Measurements from ENCODE around the gene TRIO.

DNA sequence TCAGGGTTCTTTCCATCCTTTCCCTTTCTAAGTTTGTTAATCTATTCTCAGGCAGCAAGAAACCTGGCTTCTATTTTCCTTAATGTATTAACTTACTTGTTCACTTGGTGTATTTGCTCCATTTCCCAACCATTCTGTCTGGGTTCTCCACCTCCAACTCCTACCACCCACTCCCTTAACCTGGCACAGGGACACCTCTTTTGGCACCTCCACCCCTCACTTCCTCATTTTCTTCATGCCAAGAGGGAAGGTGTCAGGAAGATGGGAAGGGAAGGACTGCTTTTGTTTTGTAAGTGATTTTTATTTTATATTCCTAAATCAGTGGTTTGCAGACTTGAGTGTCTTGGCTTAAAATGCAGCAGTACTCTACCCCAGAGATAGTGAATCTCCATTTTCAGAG is 166.1 kb downstream of the TRIO start:
- no peak for TF ChIP-seq ZFP30 (CRISPR knock-in tag; IDR thresholded peaks at IDR 0.05)
- TF ChIP-seq, protein P1, sequence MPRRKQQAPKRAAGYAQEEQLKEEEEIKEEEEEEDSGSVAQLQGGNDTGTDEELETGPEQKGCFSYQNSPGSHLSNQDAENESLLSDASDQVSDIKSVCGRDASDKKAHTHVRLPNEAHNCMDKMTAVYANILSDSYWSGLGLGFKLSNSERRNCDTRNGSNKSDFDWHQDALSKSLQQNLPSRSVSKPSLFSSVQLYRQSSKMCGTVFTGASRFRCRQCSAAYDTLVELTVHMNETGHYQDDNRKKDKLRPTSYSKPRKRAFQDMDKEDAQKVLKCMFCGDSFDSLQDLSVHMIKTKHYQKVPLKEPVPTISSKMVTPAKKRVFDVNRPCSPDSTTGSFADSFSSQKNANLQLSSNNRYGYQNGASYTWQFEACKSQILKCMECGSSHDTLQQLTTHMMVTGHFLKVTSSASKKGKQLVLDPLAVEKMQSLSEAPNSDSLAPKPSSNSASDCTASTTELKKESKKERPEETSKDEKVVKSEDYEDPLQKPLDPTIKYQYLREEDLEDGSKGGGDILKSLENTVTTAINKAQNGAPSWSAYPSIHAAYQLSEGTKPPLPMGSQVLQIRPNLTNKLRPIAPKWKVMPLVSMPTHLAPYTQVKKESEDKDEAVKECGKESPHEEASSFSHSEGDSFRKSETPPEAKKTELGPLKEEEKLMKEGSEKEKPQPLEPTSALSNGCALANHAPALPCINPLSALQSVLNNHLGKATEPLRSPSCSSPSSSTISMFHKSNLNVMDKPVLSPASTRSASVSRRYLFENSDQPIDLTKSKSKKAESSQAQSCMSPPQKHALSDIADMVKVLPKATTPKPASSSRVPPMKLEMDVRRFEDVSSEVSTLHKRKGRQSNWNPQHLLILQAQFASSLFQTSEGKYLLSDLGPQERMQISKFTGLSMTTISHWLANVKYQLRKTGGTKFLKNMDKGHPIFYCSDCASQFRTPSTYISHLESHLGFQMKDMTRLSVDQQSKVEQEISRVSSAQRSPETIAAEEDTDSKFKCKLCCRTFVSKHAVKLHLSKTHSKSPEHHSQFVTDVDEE (CRISPR knock-in tag; IDR thresholded peaks at IDR 0.05): no peak
- TF ChIP-seq ZFP3 (CRISPR knock-in tag; IDR thresholded peaks at IDR 0.05): no peak
- TF ChIP-seq, protein P2, sequence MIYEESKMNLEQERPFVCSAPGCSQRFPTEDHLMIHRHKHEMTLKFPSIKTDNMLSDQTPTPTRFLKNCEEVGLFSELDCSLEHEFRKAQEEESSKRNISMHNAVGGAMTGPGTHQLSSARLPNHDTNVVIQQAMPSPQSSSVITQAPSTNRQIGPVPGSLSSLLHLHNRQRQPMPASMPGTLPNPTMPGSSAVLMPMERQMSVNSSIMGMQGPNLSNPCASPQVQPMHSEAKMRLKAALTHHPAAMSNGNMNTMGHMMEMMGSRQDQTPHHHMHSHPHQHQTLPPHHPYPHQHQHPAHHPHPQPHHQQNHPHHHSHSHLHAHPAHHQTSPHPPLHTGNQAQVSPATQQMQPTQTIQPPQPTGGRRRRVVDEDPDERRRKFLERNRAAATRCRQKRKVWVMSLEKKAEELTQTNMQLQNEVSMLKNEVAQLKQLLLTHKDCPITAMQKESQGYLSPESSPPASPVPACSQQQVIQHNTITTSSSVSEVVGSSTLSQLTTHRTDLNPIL (CRISPR knock-in tag; IDR thresholded peaks at IDR 0.05; ENCODE audit: low read depth): no peak
- TF ChIP-seq, protein P3, sequence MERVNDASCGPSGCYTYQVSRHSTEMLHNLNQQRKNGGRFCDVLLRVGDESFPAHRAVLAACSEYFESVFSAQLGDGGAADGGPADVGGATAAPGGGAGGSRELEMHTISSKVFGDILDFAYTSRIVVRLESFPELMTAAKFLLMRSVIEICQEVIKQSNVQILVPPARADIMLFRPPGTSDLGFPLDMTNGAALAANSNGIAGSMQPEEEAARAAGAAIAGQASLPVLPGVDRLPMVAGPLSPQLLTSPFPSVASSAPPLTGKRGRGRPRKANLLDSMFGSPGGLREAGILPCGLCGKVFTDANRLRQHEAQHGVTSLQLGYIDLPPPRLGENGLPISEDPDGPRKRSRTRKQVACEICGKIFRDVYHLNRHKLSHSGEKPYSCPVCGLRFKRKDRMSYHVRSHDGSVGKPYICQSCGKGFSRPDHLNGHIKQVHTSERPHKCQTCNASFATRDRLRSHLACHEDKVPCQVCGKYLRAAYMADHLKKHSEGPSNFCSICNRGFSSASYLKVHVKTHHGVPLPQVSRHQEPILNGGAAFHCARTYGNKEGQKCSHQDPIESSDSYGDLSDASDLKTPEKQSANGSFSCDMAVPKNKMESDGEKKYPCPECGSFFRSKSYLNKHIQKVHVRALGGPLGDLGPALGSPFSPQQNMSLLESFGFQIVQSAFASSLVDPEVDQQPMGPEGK (CRISPR knock-in tag; IDR thresholded peaks at IDR 0.05; ENCODE audit: borderline replicate concordance): no peak
- TF ChIP-seq CSDC2 (CRISPR knock-in tag; IDR thresholded peaks at IDR 0.05): no peak
- no peak for TF ChIP-seq ZNF70 (CRISPR knock-in tag; IDR thresholded peaks at IDR 0.05)
- TF ChIP-seq OSR1 (CRISPR knock-in tag; IDR thresholded peaks at IDR 0.05): no peak
- no peak for TF ChIP-seq ZC3H10 (CRISPR knock-in tag; IDR thresholded peaks at IDR 0.05)
- TF ChIP-seq ARNTL (CRISPR knock-in tag; IDR thresholded peaks at IDR 0.05; ENCODE audit: borderline replicate concordance, low read depth): no peak
- TF ChIP-seq ESRRG (CRISPR knock-in tag; IDR thresholded peaks at IDR 0.05): no peak
- no peak for TF ChIP-seq SNAI2 (CRISPR knock-in tag; IDR thresholded peaks at IDR 0.05)
- no peak for TF ChIP-seq ISL1 (CRISPR knock-in tag; IDR thresholded peaks at IDR 0.05)
